K562 (cell line): ENCODE measurements around the gene KLF1. TPM values are rescaled to one million over a fixed set of nuclear protein-coding genes. Genes with fewer than 3 reads are reported as not detected.

Source experiments
- CREB1 ChIP-seq, 2 experiments: sonication (generic) in 1 of 2; formaldehyde crosslinking in 1 of 2; IDR thresholded peaks; 2 replicates each; pipeline versions ENCODE4 v1.6.1 to v1.8.0; 2012 to 2022; ENCODE audit warnings: inconsistent platforms in 1 of 2, mild to moderate bottlenecking in 1 of 2, missing genetic modification reagents in 1 of 2, moderate library complexity in 1 of 2
- FOXK1 ChIP-seq: sonication (generic); formaldehyde crosslinking; IDR thresholded peaks from 2 replicates; pipeline ENCODE4 v1.8.0; 2022; ENCODE audit warnings: missing genetic modification reagents, mild to moderate bottlenecking, borderline replicate concordance
- KLF16 ChIP-seq: IDR thresholded peaks from 2 replicates; pipeline ENCODE4 v1.6.1; 2016; ENCODE audit warnings: antibody characterized with exemption
- LCOR ChIP-seq: sonication (generic); formaldehyde crosslinking; IDR thresholded peaks from 2 replicates; pipeline ENCODE4 v1.8.0; 2022; ENCODE audit warnings: mild to moderate bottlenecking, missing genetic modification reagents
- MTA3 ChIP-seq: fragments of 450-650 bp; formaldehyde crosslinking; IDR thresholded peaks from 2 replicates; pipeline ENCODE4 v1.6.1; 2017; ENCODE audit warnings: mild to moderate bottlenecking, borderline replicate concordance
- MTF1 ChIP-seq: fragments of 250-450 bp; sonication (Bioruptor Pico); IDR thresholded peaks from 2 replicates; pipeline ENCODE4 v1.9.0; 2021; ENCODE audit warnings: moderate library complexity, mild to moderate bottlenecking, inconsistent platforms, borderline replicate concordance
- NCOA1 ChIP-seq: fragments of 450-650 bp; IDR thresholded peaks from 2 replicates; pipeline ENCODE4 v1.6.1; 2016; ENCODE audit warnings: low read depth
- POU5F1 ChIP-seq: fragments of 150-350 bp; IDR thresholded peaks from 2 replicates; pipeline ENCODE4 v1.6.1; 2014; ENCODE audit warnings: borderline replicate concordance, low read length, low read depth, mild to moderate bottlenecking; ENCODE audit not compliant: partially characterized antibody
- TAF1 ChIP-seq: IDR thresholded peaks from 2 replicates; pipeline ENCODE4 v1.6.1; 2011; ENCODE audit warnings: mild to moderate bottlenecking, low read length, moderate library complexity; ENCODE audit not compliant: insufficient read depth, control insufficient read depth, severe bottlenecking; ENCODE audit errors: extremely low read depth
- YBX1 ChIP-seq: fragments of 450-650 bp; IDR thresholded peaks from 2 replicates; pipeline ENCODE4 v1.7.1; 2016; ENCODE audit warnings: mild to moderate bottlenecking
- ZFX ChIP-seq: sonication (generic); formaldehyde crosslinking; IDR thresholded peaks from 2 replicates; pipeline ENCODE4 v1.8.0; 2022; ENCODE audit warnings: mild to moderate bottlenecking, missing genetic modification reagents, moderate library complexity
- ZKSCAN8 ChIP-seq: fragments of 200-800 bp; sonication (Bioruptor generic); IDR thresholded peaks from 2 replicates; pipeline ENCODE4 v1.6.1; 2016; ENCODE audit warnings: missing genetic modification characterization, missing compliant biosample characterization
- ZNF143 ChIP-seq: sonication (generic); formaldehyde crosslinking; IDR thresholded peaks from 2 replicates; pipeline ENCODE4 v1.9.0; 2022; ENCODE audit warnings: mild to moderate bottlenecking, missing genetic modification reagents
- ZNF253 ChIP-seq: fragments of 250-450 bp; sonication (Bioruptor Pico); conservative IDR thresholded peaks from 2 replicates; pipeline ENCODE4 v1.6.1; 2021; ENCODE audit warnings: mild to moderate bottlenecking
- ZNF3 ChIP-seq: fragments of 250-450 bp; sonication (Bioruptor Pico); IDR thresholded peaks from 2 replicates; pipeline ENCODE4 v1.5.0; 2021; ENCODE audit warnings: mild to moderate bottlenecking, moderate library complexity
- polyA plus RNA-seq, 8 experiments: library from polyadenylated mRNA; depleted of rRNA in 4 of 8; stranded (reverse) in 5 of 8; unstranded in 3 of 8; fragments of >200 nt; fragmentation: Nextera tagmentation in 2 of 8; fragmentation: Illumina TruSeq in 1 of 8; extraction: Ambion mirVana in 2 of 8; extraction: Trizol in 1 of 8; gene quantifications; 2 replicates each; pipeline versions ENCODE4 v1.2.1 to v1.2.3, GENCODE V29; 2011 to 2014; ENCODE audit warnings: inconsistent platforms in 1 of 8, missing spikeins in 1 of 8
- total RNA-seq, 7 experiments: library from RNA; depleted of rRNA in 6 of 7; stranded (reverse); fragments of >200 nt in 6 of 7; fragmentation: Illumina TruSeq in 2 of 7; extraction: Trizol in 2 of 7; gene quantifications; 2 replicates each; pipeline versions ENCODE4 v1.2.1 to v1.2.3, GENCODE V29; 2011 to 2021; ENCODE audit warnings: low replicate concordance in 1 of 7
- TF ChIP-seq, protein P1 (sequence below): fragments of 200-800 bp; sonication (Bioruptor generic); IDR thresholded peaks from 2 replicates; pipeline ENCODE4 v1.6.1; 2017; ENCODE audit warnings: missing genetic modification characterization, missing compliant biosample characterization
- TF ChIP-seq, protein P2 (sequence below): IDR thresholded peaks from 2 replicates; pipeline ENCODE4 v1.6.1; 2014; ENCODE audit warnings: antibody characterized with exemption
- TF ChIP-seq, protein P3 (sequence below): sonication (generic); formaldehyde crosslinking; IDR thresholded peaks from 2 replicates; pipeline ENCODE4 v1.8.0; 2022; ENCODE audit warnings: missing genetic modification reagents, mild to moderate bottlenecking, moderate library complexity, borderline replicate concordance
- TF ChIP-seq, protein P4 (sequence below): fragments of 250-450 bp; sonication (Bioruptor Pico); IDR thresholded peaks from 2 replicates; pipeline ENCODE4 v1.5.0; 2020; ENCODE audit warnings: mild to moderate bottlenecking, borderline replicate concordance
- TF ChIP-seq, protein P5 (sequence below): fragments of 450-650 bp; conservative IDR thresholded peaks from 2 replicates; pipeline ENCODE4 v1.6.1; 2016; ENCODE audit warnings: missing genetic modification characterization, low read depth, mild to moderate bottlenecking, missing compliant biosample characterization, moderate library complexity

KLF1 gene
- total and polyA plus RNA-seq, 9 of the 15 experiments (the other 6 are each of a cell fraction or from before 2014, with no cell fraction given), result 8.4 to 163 (median 47.3) TPM

DNA sequence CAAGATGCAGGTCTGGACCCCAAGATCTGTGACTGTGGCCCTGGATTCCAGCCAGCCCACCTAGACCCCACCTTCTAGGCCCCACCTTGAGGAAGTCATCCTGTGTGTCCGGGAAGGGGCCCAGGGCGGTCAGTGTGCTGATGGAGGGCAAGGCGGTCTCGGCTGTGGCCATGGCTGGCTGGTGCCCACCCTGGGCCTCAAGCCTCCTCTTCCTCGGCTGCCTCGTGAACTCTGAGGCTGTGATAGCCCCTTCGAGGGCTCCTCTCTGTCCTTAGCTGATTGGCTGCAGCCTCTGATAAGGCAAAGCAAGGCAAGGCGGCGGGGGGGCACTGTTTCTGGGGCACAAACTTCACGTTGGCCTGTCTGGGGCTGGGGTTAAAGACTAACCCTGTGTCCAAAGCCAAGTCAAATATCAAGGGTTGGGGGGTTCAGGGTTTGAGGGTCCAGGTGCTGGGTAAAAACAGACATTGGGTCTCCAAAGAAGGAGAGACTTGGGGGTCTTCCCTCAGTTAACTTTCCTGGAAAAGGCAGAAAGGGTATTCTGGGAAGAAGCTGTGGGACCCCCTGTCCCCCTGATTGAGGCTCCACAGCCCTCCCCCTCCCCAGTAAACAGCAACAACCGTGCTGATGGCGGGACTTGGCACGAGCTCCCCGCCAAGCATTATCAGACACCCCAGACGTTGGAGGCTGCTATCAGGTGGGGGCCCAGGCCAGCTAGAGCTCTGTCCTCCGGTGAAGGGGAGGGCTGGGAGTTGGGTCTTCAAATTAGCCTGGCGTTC lies at the start of gene KLF1 (continued):
- TF ChIP-seq FOXK1 (no peak), ZNF143 (CRISPR knock-in tag) (0 out of 2 replicates have a peak, but pooled peaks have one; percentile 20), CREB1 (IDR thresholded peaks at IDR 0.05) (peak; percentile 41; the same call in 1 of the 2 replicates), CREB1 (CRISPR knock-in tag; IDR thresholded peaks at IDR 0.05) (0 out of 2 replicates have a peak, but pooled peaks have one; percentile 61), MTA3 (peak; percentile 73), MTF1 (CRISPR knock-in tag) (no peak), ZKSCAN8 (CRISPR knock-in tag) (peak; percentile 23; the same call in 1 of the 2 replicates), ZNF253 (CRISPR knock-in tag) (no peak), ZFX (peak; percentile 84), YBX1 (no peak), POU5F1 (no peak), ZNF3 (CRISPR knock-in tag) (no peak), LCOR (CRISPR knock-in tag) (peak; percentile 48), NCOA1 (peak; percentile 39; the same call in 1 of the 2 replicates), KLF16 (peak; percentile 87), TAF1 (peak; percentile 87)
- TF ChIP-seq, protein P1, sequence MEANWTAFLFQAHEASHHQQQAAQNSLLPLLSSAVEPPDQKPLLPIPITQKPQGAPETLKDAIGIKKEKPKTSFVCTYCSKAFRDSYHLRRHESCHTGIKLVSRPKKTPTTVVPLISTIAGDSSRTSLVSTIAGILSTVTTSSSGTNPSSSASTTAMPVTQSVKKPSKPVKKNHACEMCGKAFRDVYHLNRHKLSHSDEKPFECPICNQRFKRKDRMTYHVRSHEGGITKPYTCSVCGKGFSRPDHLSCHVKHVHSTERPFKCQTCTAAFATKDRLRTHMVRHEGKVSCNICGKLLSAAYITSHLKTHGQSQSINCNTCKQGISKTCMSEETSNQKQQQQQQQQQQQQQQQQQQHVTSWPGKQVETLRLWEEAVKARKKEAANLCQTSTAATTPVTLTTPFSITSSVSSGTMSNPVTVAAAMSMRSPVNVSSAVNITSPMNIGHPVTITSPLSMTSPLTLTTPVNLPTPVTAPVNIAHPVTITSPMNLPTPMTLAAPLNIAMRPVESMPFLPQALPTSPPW (CRISPR knock-in tag), result peak; percentile 95
- TF ChIP-seq, protein P2, sequence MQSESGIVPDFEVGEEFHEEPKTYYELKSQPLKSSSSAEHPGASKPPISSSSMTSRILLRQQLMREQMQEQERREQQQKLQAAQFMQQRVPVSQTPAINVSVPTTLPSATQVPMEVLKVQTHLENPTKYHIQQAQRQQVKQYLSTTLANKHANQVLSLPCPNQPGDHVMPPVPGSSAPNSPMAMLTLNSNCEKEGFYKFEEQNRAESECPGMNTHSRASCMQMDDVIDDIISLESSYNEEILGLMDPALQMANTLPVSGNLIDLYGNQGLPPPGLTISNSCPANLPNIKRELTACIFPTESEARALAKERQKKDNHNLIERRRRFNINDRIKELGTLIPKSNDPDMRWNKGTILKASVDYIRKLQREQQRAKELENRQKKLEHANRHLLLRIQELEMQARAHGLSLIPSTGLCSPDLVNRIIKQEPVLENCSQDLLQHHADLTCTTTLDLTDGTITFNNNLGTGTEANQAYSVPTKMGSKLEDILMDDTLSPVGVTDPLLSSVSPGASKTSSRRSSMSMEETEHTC, result peak; percentile 46; the same call in 1 of the 2 replicates
- TF ChIP-seq, protein P3, sequence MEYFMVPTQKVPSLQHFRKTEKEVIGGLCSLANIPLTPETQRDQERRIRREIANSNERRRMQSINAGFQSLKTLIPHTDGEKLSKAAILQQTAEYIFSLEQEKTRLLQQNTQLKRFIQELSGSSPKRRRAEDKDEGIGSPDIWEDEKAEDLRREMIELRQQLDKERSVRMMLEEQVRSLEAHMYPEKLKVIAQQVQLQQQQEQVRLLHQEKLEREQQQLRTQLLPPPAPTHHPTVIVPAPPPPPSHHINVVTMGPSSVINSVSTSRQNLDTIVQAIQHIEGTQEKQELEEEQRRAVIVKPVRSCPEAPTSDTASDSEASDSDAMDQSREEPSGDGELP (CRISPR knock-in tag), result peak; percentile 82
- TF ChIP-seq, protein P4, sequence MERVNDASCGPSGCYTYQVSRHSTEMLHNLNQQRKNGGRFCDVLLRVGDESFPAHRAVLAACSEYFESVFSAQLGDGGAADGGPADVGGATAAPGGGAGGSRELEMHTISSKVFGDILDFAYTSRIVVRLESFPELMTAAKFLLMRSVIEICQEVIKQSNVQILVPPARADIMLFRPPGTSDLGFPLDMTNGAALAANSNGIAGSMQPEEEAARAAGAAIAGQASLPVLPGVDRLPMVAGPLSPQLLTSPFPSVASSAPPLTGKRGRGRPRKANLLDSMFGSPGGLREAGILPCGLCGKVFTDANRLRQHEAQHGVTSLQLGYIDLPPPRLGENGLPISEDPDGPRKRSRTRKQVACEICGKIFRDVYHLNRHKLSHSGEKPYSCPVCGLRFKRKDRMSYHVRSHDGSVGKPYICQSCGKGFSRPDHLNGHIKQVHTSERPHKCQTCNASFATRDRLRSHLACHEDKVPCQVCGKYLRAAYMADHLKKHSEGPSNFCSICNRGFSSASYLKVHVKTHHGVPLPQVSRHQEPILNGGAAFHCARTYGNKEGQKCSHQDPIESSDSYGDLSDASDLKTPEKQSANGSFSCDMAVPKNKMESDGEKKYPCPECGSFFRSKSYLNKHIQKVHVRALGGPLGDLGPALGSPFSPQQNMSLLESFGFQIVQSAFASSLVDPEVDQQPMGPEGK, result no peak
- TF ChIP-seq, protein P5, sequence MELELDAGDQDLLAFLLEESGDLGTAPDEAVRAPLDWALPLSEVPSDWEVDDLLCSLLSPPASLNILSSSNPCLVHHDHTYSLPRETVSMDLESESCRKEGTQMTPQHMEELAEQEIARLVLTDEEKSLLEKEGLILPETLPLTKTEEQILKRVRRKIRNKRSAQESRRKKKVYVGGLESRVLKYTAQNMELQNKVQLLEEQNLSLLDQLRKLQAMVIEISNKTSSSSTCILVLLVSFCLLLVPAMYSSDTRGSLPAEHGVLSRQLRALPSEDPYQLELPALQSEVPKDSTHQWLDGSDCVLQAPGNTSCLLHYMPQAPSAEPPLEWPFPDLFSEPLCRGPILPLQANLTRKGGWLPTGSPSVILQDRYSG (tag), result 0 out of 2 replicates have a peak, but pooled peaks have one; percentile 17
